Measurements from ENCODE around the gene AMIGO3.
A peak's percentile ranks its signal among the peaks of the same experiment; 100 is the strongest.
"Not testable (repeated sequence)": the region's sequence is repeated elsewhere in the genome, so short reads cannot be mapped to it uniquely, and the experiment has no call there.

Gene AMIGO3

DNA sequence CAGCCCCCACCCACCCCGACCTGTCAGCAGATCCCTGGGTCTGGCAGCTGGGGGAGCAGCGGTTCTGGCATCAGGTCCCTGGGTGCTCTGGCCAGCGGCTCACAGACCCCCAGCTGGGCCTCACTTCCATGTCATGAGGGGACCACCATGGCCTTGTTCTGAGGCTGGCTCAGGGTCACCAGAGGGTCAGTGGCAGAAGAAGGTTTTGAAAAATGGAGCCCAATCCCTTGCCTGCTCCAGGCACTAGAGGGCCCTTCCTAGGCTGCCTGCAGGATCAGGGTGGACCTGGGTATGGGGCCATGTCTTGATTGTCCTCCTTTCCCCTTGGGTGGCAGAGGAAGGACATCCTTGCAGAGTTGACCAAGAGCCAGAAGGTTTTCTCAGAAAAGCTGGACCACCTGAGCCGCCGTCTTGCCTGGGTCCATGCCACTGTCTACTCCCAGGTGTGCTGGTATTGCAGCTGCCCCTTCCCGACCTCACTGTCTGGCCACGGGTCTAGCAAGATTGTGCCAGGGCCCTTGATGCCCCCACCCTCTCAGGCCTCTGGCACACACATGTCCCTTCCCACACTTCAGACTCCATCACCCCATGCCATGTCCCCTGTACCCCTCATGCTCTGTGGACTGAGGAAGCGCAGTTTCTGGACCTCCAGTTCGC lies 12.9 kb downstream of the AMIGO3 start:
- FAIRE-seq (no peak), DNase-seq (ENCODE audit: insufficient read length) (no peak)
- TF ChIP-seq TAF1 (IDR thresholded peaks at IDR 0.05; ENCODE audit: borderline replicate concordance, low read depth, low read length), result no peak
- TF ChIP-seq POLR2AphosphoS5 (IDR thresholded peaks at IDR 0.05; ENCODE audit: low read depth, low read length), result no peak
- TF ChIP-seq POLR2A (IDR thresholded peaks at IDR 0.05; ENCODE audit: low read depth, low read length), result no peak

DNA sequence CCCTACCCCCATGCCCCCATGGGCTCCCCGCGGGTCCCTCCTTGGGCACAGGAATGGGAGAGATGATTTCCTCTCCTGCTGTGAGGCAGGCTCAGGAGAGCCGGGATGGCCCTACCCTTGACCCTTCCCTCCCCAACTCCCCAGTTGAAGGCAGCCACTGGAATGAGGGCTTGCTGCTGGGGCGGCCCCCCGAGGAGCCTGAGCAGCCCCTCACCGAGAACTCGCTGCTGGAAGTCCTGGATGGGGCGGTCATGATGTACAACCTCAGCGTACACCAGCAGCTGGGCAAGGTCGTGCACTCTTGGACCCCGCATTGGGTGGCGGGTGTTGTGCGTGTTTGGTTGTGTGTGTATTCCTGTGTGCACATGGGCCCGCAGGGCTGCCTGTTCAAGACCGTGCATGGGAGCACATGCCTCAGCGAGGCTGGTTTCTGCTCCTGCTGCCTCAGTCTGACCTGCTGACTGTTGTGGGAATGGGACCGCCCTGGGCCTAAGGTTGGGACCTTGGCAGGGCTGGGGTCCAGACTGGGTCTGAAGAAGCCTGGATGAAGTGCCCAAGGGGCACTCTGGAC lies 14.0 kb downstream of the AMIGO3 start:
- DNase-seq (ENCODE audit: insufficient read length) (no peak), FAIRE-seq (no peak)
- TF ChIP-seq TAF1 (IDR thresholded peaks at IDR 0.05; ENCODE audit: borderline replicate concordance, low read depth, low read length) (no peak), POLR2A (IDR thresholded peaks at IDR 0.05; ENCODE audit: low read depth, low read length) (no peak), POLR2AphosphoS5 (IDR thresholded peaks at IDR 0.05; ENCODE audit: low read depth, low read length) (no peak)

DNA sequence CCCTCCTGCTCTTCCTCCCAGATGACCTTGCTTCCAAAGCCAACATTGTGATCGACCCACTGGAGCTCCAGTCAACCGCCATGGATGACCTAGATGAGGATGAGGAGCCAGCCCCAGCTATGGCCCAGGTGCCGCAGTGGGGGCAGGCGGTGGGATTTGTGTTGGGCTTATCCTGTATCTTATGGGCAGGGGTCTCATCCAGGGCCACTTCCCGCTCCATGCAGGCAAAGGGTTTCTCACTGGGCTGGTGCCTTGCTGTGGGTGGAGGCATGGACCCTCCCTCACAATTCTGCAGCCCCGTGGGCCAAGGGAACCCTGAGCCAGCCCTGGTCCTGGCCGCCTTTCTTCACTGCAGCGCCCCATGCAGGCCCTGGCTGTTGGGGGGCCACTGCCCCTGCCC lies 14.9 kb downstream of the AMIGO3 start:
- TF ChIP-seq POLR2A (IDR thresholded peaks at IDR 0.05; ENCODE audit: low read depth, low read length) (no peak), TAF1 (IDR thresholded peaks at IDR 0.05; ENCODE audit: borderline replicate concordance, low read depth, low read length) (no peak), POLR2AphosphoS5 (IDR thresholded peaks at IDR 0.05; ENCODE audit: low read depth, low read length) (no peak)
- DNase-seq (ENCODE audit: insufficient read length) (no peak), FAIRE-seq (no peak)

DNA sequence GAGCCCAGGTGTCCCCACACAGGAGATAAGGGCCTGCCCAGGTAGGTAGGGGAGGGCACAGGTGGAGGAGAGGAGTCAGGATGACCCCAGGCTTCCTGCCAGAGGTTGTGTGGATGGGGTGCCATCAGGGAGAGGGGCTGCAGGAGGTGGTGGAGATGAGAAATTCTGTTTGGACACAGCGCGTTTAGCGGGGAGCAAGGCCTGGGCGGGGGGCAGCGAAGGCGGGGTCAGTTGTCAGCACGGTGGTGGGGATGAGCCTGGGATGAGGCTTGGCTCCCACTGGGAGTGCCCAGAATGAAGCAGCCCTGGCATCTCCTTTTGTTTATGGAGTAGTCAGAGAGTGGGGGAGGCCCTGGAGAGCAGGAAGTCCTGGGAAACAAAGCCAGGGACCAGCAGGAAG lies 15.5 kb downstream of the AMIGO3 start:
- TF ChIP-seq POLR2AphosphoS5 (IDR thresholded peaks at IDR 0.05; ENCODE audit: low read depth, low read length) (no peak), POLR2A (IDR thresholded peaks at IDR 0.05; ENCODE audit: low read depth, low read length) (no peak), TAF1 (IDR thresholded peaks at IDR 0.05; ENCODE audit: borderline replicate concordance, low read depth, low read length) (no peak)
- DNase-seq (ENCODE audit: insufficient read length), result no peak
- no peak for FAIRE-seq

DNA sequence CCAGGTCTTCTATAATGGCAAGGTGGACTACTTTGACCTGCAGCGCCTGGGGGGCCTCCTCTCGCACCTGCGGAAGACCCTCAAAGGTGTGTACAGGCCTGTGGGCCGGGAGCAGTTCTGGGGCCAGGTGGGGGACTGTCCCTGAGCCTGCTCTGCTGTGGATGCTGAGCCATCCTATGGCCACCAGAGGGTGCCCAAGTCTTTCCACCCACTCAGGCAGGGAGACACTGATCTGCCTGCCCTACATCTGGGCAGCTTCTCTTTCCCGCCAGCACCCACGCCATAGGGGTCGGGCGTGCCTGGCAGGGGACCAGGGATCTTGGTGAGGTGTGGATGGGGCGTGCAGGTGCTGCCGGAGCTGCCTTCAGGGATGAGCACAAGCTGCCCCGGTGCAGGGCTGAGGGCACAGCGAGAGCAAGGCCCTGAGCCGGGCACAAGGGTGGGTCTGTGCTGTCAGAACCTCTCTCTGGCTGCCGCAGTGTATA lies 16.0 kb downstream of the AMIGO3 start:
- no peak for TF ChIP-seq TAF1 (IDR thresholded peaks at IDR 0.05; ENCODE audit: borderline replicate concordance, low read depth, low read length)
- TF ChIP-seq POLR2A (IDR thresholded peaks at IDR 0.05; ENCODE audit: low read depth, low read length), result no peak
- no peak for TF ChIP-seq POLR2AphosphoS5 (IDR thresholded peaks at IDR 0.05; ENCODE audit: low read depth, low read length)
- FAIRE-seq, result peak; percentile 95

DNA sequence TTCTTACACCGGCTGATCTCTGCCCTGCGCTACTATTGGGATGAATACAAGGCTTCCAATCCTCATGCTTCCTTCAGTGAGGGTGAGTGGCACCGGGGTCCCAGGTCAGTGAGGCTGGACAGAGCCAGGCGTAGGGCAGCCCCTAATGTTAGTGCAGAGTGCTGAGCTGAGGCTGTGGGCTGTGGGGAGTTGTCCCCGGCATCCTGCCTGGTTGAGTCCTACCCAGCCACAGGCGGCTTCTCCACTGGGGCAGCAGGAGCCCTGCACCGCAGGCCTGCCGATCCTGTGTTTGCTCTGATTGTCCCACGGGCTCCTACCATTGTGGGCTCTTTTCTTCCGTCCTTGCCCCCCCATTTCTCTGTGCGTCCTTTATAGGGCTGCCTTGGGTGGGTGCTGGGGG lies 16.8 kb downstream of the AMIGO3 start:
- TF ChIP-seq POLR2AphosphoS5 (IDR thresholded peaks at IDR 0.05; ENCODE audit: low read depth, low read length) (no peak), POLR2A (IDR thresholded peaks at IDR 0.05; ENCODE audit: low read depth, low read length) (no peak), TAF1 (IDR thresholded peaks at IDR 0.05; ENCODE audit: borderline replicate concordance, low read depth, low read length) (no peak)
- FAIRE-seq, result no peak
- DNase-seq (ENCODE audit: insufficient read length), result no peak

More for the DNA sequence above, 16.0 kb downstream of the AMIGO3 start:
- peak; percentile 91 for DNase-seq (ENCODE audit: insufficient read length)

DNA sequence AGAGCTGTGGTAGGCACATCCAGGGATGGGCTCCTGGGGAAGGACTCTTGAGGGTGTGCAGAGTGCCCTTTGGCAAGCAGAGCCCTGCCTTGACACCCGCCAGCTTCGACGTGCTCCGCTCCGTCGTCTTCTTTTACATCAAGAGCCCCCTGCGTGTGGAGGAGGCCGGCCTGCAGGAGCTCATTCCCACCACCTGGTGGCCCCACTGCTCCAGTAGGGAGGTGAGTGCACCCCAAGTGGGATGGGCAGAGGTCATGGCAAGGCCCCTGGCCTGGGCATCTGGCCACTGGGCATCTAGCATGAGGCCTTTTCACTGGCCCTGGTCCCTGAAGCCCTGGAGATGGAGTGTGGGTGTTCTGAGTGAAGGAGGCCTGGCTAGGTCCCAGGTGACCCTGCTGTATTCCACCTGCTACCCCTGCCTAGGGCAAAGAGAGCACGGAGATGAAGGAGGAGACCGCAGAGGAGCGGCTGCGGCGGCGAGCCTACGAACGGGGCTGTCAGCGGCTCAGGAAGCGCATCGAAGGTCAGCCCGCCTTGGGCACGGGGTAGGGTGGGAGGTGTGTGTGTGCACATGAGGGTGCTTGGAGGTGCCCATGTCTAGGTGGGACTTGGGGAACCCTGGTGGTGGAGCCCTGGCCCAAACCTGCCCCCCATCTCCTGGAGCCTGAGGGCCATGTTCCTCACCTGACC lies 18.0 kb downstream of the AMIGO3 start:
- FAIRE-seq (no peak), DNase-seq (ENCODE audit: insufficient read length) (no peak)
- TF ChIP-seq POLR2A (IDR thresholded peaks at IDR 0.05; ENCODE audit: low read depth, low read length), result no peak
- no peak for TF ChIP-seq TAF1 (IDR thresholded peaks at IDR 0.05; ENCODE audit: borderline replicate concordance, low read depth, low read length)
- no peak for TF ChIP-seq POLR2AphosphoS5 (IDR thresholded peaks at IDR 0.05; ENCODE audit: low read depth, low read length)

DNA sequence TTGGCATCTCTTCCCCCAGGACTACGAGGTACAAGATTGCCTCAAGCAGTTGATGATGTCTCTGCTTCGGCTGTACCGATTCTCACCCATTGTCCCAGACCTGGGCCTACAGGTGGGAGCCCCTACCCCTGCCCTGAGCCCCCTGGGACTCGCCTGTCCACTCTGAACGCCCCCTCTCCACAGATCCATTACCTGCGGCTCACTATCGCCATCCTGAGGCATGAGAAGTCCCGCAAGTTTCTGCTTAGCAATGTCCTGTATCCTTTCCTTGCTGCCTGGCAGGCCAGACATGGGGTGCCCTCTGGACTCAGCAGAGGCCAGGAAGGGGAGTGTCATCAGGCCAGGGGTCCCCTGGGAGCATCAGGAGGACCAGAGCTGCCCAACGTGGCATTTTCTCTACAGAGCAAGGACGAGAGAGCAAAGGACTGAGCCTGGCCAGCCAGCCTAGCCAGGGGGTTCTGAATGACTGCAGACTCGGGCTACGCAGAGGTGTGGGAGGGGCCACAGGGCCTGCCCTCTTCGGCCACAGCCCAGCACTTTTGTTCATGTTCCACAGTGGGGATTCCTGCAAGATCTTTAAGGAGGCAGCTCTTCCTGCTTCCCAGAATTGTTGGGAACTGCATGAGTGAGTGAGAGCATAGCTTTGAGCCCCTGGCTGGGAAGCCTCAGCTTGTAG lies 18.9 kb downstream of the AMIGO3 start:
- FAIRE-seq (no peak), DNase-seq (ENCODE audit: insufficient read length) (no peak)
- TF ChIP-seq POLR2AphosphoS5 (IDR thresholded peaks at IDR 0.05; ENCODE audit: low read depth, low read length) (no peak), POLR2A (IDR thresholded peaks at IDR 0.05; ENCODE audit: low read depth, low read length) (no peak), TAF1 (IDR thresholded peaks at IDR 0.05; ENCODE audit: borderline replicate concordance, low read depth, low read length) (no peak)

DNA sequence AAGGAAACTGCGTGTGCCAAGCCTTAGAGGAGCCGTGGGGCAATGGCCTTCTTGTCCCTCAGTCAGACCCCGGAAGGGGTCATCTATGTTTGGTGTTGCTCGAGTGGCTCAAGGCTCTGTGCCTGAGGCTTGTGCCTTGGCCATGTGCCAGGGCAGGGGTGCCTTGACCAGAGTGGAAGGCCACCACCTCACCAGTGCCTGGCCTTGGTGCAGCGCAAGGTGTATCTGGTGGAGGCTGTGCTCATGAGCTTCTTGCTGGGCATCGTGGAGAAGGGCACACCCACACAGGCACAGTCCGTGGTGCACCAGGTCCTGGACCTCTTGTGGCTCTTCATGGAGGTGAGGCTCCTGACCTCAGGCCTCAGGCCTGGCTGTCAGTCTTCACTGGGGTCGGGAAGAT lies 19.5 kb downstream of the AMIGO3 start:
- no peak for DNase-seq (ENCODE audit: insufficient read length)
- TF ChIP-seq POLR2AphosphoS5 (IDR thresholded peaks at IDR 0.05; ENCODE audit: low read depth, low read length) (no peak), TAF1 (IDR thresholded peaks at IDR 0.05; ENCODE audit: borderline replicate concordance, low read depth, low read length) (no peak), POLR2A (IDR thresholded peaks at IDR 0.05; ENCODE audit: low read depth, low read length) (no peak)
- no peak for FAIRE-seq

DNA sequence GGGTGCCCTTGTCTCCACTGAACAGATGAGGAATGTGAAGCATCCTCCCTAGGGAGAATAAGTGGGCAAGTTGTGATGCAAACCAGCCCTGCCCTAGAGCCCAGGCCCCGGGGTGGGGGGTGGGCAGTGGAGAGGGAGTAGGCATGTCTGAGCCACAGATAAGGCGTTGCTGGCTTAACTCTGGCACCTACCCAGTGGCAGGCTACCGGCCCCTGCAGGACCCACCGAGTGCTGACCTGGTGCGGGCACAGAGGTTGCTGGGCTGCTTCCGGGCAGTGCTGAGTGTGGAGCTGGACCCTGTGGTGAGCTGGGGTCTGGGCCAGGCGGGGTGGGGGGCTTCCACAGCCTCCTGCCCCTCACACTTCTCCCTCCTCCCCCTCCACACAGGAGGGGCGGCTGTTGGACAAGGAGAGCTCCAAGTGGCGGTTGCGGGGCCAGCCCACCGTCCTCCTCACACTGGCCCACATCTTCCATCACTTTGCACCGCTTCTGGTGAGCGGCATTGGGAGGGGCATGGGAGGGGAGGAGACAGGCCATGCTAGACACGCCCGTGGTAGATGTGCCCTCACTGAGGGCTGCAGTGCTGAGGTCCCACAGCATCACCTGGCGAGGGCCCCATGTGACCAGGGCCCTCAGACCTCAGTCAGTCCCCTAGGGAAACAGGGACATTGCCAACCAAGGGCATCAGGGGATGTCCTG lies 20.1 kb downstream of the AMIGO3 start:
- DNase-seq (ENCODE audit: insufficient read length), result no peak
- TF ChIP-seq TAF1 (IDR thresholded peaks at IDR 0.05; ENCODE audit: borderline replicate concordance, low read depth, low read length) (no peak), POLR2AphosphoS5 (IDR thresholded peaks at IDR 0.05; ENCODE audit: low read depth, low read length) (no peak)
- FAIRE-seq, result no peak

DNA sequence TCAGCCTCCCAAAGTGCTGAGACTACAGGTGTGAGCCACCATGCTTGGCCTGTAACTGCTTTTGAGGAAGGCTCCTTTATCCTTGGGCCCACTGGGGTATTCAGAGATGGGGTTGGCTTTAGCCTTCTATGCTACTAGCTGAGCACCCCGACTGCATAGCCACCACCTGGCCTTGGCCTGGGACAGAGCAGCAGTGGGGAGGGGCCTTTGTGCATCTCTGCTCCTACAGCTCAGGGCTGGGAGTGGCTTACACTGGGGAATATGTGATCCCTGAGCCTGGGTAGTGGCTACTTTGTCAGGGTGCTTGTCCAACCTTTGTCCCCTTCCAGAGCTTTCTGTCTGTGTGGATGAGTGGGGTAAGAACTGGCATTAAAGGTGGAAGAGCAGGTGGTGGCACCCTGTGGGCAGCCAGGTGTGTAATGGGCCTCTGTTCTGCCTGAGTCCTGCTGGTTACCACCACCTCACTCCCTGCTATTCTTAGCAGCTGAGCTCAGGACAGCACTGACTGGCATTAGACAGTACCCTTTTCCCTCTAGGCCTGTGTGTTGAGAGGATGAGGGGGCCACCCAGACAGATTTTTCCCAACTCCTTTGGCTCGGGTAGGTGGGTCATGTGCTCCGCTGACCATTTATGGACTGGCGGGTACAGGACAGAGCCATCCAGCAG lies 24.0 kb downstream of the AMIGO3 start:
- DNase-seq (ENCODE audit: insufficient read length), result not testable (repeated sequence)
- FAIRE-seq, result peak; percentile 60

DNA sequence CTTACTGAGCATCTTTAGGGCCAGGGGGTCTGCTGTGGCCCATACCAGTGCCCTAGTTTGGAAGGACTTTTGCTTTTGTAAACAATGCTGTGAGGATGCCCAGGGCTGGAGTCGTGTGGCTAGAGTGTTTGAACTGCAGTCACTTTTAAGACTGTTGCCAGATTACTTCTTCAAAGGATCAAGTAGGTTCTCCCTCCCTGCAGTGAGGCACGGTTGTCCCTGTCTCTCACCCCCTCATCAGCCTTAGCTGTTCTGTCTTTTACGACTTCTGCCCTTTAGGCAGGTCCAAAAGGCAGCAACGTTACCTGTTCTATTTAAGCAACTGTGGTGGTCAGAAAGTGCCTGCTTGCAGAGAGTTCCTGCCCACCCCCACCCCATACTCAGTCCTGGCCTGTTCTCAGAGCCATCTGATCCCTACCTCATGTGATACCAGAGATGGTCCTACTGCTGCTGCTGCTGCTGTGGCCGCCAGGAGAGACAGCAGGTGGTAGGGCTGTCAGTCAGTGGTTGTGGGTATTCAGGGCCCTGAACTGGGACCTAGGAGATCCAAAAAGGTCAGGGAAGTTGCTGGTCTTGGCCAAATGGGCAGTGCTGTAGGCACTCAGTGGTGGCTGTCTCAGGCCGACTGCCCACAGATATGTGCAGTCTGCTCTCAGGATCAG lies 24.9 kb downstream of the AMIGO3 start:
- DNase-seq (ENCODE audit: insufficient read length); FAIRE-seq: not testable (repeated sequence)

DNA sequence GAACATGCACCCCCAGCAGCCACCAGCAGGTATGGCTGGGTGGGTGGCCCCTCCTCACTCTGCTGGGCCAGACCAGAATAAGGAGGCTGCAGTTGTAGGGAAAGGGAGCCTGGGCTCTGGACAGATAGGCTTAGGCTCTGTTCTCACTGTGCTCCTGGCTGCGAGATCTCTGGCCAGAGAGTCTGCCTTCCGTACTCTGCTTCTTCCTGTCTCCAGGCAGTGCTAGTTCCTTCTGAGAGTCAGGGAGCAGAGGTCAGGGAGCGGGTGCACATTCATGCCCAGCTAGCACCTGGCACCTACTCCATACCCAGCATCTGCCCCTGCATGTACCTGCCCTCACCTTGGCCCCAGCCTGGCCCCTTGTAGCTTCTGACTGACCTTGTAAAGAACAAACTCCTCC lies 28.0 kb downstream of the AMIGO3 start:
- not testable (repeated sequence) for DNase-seq (ENCODE audit: insufficient read length); FAIRE-seq

DNA sequence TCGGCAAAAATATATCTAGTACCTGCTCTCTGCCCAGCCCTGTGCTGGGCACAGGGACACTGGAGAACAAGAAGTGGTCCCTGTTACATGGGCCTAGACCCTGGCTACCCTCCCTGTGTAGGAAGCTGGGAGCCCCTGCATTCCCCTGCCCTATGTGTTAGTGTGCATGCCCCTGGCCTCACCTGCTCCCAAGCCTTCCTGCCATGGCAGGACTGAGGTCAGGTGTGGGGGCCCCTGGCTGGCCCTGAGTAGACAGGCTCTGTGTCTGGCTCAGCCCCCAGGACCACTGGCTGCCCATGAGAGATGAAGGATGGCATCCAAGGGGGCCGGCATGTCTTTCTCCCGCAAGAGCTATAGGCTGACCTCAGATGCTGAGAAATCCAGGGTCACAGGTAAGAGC lies 28.6 kb downstream of the AMIGO3 start:
- DNase-seq (ENCODE audit: insufficient read length); FAIRE-seq: not testable (repeated sequence)

Data from GM12892 (cell line).